Measurements from ENCODE around the gene FSTL3.
"Not testable (repeated sequence)": the region's sequence is repeated elsewhere in the genome, so short reads cannot be mapped to it uniquely, and the experiment has no call there.

Gene FSTL3

DNA sequence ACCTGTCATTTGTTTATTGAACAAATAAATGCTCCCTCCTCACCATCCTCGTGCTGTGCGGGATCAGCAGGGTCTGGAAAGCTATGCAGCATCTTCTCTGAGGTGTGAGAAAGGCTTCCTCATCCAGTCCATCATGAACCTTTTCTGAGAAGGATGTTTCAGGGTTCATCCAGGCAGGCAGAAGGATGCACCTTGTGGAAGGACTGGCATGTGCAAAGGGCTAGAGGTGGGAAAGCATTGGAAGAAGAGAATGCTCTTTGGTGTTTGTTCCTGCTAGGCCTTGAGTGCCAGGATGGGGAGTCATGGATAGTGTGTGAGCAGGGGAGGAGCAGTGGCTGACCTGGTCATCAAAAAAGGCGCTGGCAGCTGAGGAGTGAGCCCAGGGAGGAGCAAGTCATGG is 39.2 kb downstream of the FSTL3 start:
- DNase-seq: no peak

DNA sequence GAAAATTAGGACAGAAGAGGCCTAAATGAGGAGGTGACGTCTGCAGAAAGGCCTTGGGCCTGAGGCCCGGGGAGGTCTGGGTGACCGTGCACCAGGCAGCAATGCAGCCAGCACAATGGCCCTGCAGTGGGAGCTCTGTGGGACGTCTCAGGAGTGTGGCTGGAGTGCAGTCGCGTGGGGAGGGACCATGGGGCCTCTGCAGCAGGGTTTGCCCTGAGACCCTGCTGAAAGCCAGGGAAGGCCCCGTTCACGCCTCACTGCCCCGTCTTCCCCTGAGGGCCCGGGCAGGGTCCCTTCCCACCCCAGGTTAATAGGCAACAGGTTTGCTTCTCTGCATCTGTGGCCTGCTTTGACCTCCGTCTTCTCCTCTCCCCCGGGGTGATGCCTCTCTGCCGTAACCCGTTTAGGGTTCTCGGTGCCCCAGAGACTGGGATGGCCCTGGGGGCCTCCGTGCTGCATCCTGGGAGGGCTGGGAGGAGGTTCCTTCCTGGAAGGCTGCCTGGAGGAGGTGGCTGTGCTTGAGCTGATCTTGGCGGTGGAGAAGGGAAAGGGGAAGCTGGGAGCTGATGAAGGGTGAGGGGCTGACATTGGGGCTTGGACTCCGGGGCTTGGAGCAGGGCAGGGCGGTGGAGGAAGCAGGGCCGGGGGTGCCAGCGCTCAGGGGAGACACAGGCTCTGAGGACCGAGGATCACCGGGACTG is 42.2 kb downstream of the FSTL3 start:
- DNase-seq: no peak

DNA sequence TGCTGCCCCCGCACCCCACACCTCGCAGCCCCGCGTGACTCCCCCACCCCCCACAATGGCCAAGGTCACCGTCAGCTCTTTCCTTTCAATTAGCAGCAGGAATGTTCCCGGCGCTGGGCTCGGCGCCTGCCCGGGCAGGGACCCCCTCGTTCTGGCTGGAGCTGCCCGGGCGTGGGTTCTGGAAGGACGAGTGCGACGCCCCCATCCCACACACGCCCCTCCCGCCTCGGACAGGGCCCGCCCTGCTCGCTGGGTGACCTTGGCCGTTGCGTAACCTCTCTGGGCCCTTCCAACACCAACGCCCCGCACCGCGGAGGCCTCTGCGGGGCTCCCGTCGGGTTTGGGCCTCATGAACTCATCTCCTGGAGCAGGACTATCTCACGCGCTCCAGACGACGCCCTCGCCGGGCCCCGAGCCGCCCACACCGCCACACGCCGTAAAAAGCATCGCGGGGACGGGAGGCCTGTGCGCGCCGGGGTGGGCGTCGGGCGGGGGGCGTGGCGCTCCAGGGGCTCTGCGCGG is 42.9 kb downstream of the FSTL3 start:
- DNase-seq: no peak

DNA sequence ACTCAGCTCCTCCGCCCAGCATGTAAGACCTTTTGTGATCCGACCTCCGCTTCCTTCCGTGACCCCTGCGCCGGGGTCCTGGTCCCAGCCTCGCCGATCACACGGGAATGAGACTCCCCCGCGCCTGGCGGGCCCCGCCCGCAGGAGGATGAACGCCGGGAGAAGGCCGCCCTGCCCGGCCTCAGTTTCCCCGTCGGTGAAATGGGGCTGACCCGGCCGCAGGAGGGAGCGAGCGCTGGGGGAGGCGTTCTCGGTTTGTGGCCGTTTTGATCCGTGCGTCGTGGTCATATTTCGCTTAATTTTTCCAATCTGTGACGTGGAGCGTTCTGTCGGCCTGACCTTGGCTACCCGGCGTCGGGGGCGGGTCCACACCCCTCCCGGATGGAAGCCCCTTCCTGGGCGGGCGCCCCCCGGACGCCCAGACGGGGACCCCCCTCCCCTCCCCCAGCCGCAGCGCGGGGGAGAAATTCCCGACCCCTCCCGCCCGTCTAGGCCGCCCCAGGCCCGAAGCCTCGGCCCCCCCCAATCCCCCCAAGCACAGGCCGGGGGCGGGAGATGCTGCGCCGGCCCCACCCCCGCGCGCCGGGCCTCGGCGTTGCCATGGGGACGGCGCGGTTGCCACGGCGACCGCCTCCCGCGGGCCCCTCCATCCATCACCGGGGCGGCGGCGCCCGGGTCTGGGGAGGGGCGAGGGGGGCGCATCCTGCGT is 43.6 kb downstream of the FSTL3 start:
- no peak for DNase-seq

DNA sequence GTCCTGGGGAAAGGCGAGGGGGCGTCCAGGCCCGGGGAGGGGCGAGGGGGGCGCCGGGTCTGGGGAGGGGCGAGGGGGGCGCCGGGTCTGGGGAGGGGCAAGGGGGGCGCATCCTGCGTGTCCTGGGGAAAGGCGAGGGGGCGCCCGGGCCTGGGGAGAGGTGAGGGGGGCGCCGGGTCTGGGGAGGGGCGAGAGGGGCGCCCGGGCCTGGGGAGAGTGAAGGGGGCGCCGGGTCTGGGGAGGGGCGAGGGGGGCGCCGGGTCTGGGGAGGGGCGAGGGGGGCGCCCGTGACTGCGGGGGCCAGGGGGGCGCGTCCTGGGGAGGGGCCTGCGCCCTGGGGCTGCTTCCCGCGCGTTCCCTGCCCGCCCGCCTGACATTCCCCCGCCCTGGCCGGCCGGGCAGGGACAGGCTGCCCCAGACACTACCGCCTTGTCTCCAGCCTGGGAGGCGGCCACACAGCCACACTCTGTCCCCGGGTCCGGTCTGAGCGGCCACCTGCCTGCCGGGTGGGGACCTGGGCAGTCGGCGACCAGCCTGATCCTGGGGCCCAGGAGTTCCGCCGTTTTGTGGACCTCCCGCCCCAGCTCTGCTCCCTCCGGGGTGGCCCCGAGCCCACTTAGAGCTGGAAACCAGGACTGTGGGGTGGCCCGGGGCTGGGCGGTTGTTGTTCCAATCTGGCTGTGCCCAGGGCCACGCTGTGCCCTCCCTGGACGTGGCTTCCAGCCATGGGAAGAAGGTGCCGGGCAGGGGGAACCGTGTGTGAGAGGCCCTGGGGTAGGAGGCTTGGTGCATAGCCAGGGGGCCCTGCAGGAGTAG is 44.4 kb downstream of the FSTL3 start:
- no peak for DNase-seq

DNA sequence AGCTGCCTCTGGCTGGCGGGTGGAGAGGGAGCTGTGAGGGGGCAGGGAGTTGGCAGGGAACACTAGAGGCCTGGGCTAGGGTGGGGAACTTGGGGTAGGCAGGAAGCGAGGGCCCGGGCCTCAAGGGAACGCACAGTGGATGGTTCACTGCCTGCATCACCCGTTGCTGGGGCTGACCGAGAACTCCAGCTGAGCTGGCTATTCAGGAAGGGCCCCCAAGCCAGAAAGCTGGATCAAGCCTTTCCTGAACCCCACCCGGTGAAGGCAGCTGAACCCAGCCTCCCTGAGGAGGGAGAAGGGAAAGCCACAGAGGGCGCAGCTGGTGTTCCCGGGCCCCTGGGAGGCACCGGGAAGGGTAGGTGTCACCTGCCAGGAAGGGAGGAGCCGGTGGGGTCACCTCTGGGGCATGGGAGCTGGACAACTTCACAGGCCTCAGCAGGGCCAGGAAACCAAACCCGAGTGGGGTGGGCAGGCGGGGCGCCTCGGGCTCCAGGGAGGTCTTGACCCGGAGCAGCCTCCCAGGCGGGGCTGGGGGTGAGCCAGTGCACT is 46.4 kb downstream of the FSTL3 start:
- no peak for DNase-seq

DNA sequence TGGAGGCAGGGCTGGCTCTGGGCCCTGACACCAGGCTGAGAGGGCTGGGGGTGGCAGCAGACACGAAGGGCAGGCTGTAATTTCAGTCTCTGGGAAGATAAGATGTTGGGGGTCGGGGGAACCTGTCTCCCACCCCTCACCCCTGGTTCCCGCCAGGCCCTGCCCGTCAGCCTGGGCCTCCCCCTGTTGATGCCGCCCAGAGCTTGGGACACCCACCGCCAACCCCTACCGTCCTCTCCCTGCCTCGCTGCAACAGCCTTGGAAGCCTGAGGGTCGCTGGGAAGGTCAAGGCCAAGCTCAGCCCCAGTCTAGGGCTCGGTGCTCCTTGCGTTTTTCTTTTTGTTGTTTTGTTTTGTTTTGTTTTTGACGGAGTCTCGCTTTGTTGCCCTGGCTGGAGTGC is 47.1 kb downstream of the FSTL3 start:
- DNase-seq: no peak

DNA sequence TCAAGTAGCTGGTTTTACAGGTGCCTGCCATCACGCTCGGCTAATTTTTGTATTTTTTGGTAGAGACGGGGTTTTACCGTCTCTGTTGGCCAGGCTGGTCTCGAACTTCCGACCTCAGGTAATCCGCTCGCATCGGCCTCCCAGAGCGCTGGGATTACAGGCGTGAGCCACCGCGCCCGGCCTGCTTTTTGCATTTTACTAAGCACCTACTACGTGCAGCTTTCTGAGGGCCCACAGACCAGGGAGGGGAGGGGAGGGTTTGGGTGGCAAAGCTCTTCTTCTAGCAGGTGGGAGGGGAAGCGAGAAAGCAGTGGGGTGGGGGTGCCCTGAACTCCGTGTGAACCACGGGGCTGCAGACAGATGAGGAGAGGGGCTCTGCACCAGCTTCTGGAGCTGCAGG is 47.5 kb downstream of the FSTL3 start:
- DNase-seq: no peak

DNA sequence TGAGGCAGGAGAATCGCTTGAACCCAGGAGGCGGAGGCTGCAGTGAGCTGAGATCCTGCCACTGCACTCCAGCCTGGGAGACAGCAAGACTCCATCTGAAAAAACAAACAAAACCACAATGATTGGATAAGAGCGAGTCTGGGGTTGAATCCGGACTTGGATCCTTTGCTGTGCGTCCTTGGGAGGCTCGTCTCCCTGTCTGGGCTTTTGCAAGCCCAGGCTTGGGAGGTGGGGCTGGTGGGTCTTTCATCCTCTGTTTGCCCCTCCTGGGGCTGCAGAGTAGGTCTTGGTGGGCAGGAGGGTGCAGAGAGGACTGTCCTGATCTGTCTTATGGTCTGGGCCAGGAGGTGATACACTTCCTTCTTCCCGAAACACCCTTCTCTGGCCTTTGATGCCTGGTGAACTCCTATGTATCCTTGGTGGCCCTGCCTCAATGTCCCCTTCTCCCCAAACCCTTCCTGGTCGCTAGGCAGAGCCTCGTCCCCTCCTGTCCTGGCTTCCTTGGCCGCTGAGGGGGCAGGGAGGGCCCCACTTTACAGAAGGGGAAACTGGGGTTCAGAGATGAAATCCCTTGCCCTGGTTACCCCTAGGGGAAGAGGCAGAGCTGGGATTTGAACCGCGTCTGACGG is 49.4 kb downstream of the FSTL3 start:
- no peak for DNase-seq

DNA sequence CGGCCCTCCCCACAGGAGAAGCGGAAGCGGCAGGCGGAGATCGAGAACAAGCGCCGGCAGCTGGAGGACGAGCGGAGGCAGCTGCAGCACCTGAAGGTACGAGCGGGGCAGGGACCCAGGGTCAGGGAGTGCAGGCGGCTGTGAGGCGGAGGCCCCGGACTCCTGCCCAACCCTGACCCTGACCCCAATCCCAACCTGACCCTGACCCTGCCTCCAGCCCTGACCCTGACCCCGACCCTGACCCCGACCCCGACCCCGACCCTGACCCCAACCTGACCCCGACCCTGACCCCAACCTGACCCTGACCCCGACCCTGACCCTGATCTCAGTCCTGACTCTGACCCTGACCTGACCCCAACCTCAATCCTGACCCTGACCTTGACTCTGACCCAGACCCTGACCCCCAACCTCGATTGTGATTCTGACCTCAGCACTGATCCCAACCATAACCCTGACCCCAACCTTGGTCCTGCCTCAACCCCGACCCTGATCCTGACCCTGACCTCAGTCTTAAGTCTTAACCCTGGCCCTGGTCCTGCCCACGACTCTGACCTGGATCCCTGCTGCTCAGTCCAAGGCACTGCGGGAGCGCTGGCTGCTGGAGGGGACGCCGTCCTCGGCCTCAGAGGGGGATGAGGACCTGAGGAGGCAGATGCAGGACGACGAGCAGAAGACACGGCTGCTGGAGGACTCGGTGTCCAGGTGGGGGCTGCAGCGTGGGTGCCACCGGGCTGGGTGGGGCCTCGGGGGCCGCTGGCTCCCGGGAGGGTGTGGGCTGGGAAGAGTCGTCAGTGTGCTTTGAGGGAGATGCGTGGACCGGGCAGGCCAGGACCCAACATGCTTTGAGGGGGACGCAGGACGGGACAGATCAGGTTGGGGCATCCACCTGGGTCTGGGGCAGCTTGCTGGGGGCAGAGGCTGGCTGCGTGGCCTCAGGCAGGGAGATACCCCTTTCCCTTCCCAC is 51.1 kb downstream of the FSTL3 start:
- no peak for DNase-seq

DNA sequence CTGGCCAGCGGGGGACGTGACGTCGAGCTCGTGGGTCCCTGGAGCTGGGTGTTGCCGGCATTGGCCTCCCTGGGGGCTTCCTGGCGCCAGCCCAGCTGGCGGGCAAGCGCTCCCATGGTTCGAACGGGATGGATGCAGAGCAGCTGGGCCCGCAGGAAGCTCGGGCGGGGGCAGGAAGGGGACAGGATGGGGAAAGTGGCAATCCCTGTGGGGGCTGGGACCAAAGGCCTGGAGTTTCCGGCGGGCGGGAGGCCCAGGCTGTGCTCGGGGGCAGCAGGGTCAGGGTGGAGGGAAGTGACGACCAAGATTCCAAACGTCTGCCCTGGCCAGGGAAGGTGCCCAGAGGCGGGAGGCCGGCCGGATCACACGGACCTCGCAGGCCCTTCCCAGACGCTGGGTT is 51.8 kb downstream of the FSTL3 start:
- no peak for DNase-seq

DNA sequence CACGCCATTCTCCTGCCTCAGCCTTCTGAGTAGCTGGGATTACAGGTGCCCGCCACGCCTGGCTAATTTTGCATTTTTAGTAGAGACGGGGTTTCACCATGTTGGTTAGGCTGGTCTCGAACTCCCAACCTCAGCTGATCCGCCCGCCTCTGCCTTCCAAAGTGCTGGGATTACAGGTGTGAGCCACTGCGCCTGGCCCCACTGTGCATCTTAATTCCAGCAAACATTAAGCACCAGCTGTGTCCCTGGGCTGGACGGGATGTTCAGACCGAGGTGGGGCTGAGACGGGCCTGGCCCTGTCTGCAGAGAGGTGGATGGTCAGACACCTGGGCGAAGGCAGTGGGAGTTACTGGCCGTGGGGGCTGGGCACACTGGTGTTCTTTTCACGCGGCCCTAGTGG is 53.4 kb downstream of the FSTL3 start:
- DNase-seq: not testable (repeated sequence)

DNA sequence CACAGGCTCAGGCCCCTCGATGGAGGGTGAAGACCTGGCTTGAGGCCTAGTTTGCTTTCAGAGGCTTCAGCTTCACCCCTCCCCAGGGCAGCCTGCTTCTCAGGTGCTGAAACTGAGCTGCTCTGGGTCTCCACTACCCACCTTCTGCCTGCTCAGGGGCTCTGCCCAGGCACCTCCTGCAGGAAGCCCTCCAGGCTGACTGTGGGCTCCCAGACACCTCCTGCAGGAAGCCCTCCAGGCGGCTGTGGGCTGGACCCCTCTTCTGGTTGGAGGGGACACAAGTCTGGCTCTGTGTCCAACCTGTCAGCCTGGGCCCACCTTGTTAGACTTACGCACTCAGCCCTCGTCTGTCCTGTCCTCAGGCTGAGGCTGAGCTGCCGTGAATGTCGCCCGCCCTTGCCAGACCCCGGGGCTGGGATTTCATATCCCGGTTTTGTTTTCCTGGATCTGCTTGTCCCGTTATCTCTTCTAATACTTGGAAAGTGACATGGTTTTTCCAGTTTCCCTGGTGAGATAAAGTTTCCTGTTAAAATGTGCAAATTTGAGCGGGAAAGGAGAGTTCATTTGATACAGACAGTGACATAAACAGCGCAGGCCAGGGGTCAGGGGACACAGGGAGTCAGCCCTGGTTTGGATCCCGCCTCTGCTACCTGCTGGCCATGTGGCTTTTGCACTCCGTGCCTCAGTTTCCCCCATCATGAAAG is 53.9 kb downstream of the FSTL3 start:
- DNase-seq: no peak

DNA sequence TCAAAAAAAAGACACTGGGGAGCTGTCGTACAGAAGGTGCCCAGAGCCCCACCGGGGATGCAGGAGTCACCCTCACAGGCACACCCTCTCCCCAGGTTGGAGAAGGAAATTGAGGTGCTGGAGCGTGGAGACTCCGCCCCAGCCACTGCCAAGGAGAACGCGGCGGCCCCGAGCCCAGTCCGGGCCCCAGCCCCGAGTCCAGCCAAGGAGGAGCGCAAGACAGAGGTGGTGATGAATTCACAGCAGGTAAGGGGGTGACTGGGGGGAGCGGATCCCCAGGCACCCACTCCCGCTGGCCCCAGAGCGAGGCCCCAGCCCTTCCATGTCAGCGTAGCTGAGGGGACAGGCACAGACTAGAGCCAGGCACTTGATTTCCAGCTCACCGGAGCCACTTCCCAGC is 54.8 kb downstream of the FSTL3 start:
- DNase-seq: no peak

DNA sequence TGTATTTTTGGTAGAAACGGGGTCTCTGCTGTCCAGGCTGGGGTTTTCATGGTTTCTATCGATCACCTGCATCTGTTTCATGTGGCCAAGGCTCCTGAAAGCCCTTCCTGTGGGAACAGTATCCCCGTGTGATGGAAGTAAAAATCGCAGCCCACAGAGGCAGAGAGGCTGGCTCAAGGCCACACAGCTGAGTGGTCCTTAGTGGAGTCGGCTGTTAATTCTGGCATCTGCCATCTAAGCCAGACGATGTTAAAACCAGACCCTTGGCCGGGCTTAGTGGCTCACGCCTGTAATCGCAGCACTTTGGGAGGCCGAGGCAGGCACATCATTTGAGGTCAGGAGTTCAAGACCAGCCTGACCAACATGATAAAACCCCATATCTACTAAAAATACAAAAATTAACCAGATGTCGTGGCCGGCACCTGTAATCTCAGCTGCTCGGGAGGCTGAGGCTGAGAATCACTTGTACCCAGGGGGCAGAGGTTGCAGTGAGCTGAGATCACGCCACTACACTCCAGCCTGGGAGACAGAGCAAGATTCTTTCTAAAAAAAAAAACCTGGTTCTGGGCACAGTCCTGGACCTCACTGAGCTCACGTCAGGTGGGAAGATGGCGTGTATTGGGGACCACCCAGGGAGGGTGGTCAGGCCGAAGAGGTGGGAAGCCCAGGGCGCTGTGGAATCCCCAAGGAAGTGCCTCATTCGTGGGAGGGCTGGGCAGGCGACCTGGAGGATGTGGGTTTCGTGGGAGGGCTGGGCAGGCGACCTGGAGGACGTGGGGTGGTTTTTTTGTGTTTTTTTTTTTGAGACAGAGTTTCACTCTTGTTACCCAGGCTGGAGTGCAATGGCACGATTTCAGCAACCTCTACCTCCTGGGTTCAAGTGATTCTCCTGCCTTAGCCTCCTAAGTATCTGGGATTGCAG is 56.2 kb downstream of the FSTL3 start:
- DNase-seq: no peak
